ENCODE results near the gene RAP1GAP.

The RAP1GAP gene

GRCh38 chr1:21608798-21609197, 60.4 kb downstream of the RAP1GAP start:
- no peak for DNase-seq (ENCODE audit: low read depth)

GRCh38 chr1:21607549-21608529, 61.3 kb downstream of the RAP1GAP start:
- no peak for DNase-seq (ENCODE audit: low read depth)

- no peak for DNase-seq (ENCODE audit: low read depth)
Measured at GRCh38 chr1:21605964-21606705, 63.0 kb downstream of the RAP1GAP start.

GRCh38 chr1:21605012-21605715, 64.0 kb downstream of the RAP1GAP start:
- no peak for DNase-seq (ENCODE audit: low read depth)

- DNase-seq (ENCODE audit: low read depth): no peak
Measured at GRCh38 chr1:21604208-21604957, 64.8 kb downstream of the RAP1GAP start.

GRCh38 chr1:21603177-21604138, 65.7 kb downstream of the RAP1GAP start:
- DNase-seq (ENCODE audit: low read depth): no peak

GRCh38 chr1:21601278-21602048, 67.7 kb downstream of the RAP1GAP start:
- no peak for DNase-seq (ENCODE audit: low read depth)

GRCh38 chr1:21599402-21599801, 69.8 kb downstream of the RAP1GAP start:
- no peak for DNase-seq (ENCODE audit: low read depth)

- DNase-seq (ENCODE audit: low read depth): no peak
Measured at GRCh38 chr1:21598904-21599303, 70.3 kb downstream of the RAP1GAP start.

DNA sequence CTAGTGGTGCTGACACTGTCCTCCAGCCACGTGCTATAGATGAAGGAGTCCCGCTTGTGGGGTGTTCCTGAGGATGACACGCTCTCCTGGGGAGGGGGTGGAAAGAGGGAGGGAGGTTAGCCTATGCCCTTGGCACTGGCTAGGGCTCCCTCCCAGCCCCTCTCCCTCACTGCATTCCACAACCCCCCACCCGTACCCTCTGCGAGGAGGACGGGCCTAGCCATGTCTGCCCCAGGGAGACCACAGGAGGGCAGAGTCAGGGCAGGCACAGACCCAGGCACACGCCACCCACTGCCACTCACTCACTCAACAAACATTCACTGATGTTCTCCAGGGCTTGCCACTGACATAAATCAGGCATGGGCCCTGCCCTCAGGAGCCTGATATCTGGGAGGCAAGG, 70.7 kb downstream of the RAP1GAP start:
- no peak for DNase-seq (ENCODE audit: low read depth)

DNA sequence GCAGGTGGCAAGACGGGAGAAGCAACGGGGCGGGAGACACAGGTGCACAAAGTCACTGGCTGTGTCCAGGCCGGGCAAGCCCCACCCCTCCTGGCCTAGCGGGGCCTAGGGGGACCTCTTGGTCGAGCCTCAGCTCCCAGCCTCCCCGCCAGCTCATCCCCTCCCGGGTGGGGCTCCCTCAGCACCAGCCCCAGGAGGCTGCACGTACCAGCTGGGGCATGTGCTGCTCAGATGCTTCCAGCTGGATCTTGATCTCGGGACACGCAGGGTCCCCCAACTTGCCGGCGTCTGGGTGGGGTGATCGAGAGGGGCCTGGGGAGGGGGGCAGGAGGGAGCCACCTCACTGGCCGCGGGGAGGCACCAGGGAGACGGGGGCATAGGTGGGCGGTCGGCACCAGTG, 71.4 kb downstream of the RAP1GAP start:
- DNase-seq (ENCODE audit: low read depth): no peak

- no peak for DNase-seq (ENCODE audit: low read depth)
Measured at GRCh38 chr1:21596628-21597027, 72.5 kb downstream of the RAP1GAP start.

DNA sequence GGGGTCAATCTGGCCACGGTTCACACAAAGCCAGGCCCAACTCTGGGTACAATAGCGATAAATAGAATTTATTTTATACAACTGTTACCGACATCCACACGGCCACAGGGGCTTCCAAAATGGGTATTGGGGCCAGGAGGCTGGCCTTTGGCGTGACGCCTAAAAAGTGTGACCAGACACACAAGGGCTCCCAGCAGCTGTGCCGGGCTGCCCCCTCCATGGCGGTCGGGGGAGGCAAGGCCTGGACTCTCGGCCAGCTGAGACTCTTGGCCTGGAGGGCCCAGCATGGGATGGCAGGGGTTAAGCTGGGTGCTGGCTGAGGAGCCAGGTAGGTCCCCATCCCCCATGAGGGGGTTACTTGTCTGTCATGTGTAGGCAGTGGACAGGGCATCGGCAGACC, 73.0 kb downstream of the RAP1GAP start:
- DNase-seq (ENCODE audit: low read depth): no peak

- DNase-seq (ENCODE audit: low read depth): no peak
Measured at GRCh38 chr1:21594935-21595897, 73.9 kb downstream of the RAP1GAP start.

DNA sequence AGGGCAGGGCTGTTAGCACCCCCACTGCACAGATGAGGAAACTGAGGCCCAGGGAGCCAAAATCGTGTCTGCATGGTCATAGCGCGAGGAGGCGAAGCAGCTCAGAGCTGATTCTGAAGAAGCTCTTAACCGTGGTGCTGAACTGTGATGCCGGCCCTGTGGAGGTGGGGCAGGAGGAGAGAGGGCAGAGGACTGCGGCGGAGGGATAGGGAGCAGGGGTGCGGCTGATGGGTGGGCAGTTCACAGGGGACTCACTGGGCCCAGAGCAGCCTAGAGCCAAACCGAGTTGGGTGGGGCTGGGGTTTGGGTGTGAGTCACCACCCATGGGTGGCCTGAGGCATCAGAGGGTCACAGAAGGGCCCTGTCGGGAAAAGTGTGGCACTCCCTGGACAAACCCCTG, 74.7 kb downstream of the RAP1GAP start:
- no peak for DNase-seq (ENCODE audit: low read depth)

DNA sequence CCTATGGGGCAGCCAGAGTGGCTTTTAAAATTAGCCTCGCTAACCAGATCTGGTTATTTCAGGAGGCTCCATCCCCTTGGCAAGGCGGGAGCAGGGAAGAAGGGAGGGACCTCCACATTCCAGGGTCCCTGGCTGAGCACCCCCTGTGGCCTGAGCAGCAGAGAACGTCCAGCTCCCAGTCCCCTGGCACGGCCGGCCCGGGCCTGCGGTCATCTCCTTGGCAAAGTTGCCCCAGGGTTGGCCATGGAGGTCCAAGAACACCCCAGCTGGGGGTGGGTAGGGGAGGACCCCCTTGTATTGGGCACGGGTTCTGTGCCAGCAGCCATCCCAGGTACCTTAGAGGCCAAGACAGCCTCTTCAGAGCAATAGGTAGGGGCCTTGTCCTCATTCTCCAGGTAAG, 75.9 kb downstream of the RAP1GAP start:
- no peak for DNase-seq (ENCODE audit: low read depth)

- DNase-seq (ENCODE audit: low read depth): no peak
Measured at GRCh38 chr1:21592086-21592865, 76.9 kb downstream of the RAP1GAP start.

- no peak for DNase-seq (ENCODE audit: low read depth)
Measured at GRCh38 chr1:21590934-21591333, 78.2 kb downstream of the RAP1GAP start.
